ENCODE measurements around the gene ATP10B.

Gene ATP10B

DNA sequence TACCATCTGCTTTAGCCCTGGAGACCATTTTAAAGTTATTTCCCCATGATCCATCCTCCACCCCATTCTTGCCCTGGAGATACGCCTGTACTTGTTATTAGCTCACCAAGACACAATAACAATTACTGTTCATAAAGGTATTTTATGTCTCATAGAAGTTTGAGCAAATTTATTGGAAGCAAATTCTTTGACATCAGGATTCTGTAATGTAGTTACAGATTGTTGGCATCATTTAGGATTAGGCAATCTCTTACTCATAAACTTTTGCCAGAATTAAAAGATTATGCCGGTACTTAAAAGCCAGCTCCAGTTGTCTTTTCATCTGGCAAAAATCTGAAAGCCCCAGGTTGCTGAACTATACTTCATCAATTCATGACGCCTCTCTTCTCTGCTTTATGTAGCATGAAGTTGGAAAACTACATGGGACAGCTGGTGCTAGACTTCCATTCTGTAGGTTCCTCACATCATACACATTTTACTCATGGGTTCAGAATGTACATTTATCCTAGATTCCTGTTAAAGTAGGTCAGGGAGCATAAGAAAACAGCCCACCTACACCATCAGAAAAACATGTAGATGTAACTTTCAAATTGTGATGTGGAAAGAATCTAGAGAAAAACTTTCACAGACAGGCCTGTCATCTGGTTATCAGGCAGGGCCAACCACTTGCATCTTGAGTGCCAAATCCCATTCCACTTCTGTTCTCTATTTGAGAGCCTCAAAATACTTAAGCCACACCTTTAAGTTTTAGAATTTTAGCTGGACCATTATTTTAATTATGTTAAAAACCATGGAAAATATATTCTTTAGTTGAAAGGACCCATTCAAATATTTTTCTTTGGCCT is 14.0 kb downstream of the ATP10B start:
- no peak overlapping the region for H3K4me3 ChIP-seq
- no peak overlapping the region for H3K27ac ChIP-seq
- no peak for DNase-seq (ENCODE audit: low spot score)
- TF ChIP-seq, protein P1, sequence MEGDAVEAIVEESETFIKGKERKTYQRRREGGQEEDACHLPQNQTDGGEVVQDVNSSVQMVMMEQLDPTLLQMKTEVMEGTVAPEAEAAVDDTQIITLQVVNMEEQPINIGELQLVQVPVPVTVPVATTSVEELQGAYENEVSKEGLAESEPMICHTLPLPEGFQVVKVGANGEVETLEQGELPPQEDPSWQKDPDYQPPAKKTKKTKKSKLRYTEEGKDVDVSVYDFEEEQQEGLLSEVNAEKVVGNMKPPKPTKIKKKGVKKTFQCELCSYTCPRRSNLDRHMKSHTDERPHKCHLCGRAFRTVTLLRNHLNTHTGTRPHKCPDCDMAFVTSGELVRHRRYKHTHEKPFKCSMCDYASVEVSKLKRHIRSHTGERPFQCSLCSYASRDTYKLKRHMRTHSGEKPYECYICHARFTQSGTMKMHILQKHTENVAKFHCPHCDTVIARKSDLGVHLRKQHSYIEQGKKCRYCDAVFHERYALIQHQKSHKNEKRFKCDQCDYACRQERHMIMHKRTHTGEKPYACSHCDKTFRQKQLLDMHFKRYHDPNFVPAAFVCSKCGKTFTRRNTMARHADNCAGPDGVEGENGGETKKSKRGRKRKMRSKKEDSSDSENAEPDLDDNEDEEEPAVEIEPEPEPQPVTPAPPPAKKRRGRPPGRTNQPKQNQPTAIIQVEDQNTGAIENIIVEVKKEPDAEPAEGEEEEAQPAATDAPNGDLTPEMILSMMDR (IDR thresholded peaks at IDR 0.05) = no peak

DNA sequence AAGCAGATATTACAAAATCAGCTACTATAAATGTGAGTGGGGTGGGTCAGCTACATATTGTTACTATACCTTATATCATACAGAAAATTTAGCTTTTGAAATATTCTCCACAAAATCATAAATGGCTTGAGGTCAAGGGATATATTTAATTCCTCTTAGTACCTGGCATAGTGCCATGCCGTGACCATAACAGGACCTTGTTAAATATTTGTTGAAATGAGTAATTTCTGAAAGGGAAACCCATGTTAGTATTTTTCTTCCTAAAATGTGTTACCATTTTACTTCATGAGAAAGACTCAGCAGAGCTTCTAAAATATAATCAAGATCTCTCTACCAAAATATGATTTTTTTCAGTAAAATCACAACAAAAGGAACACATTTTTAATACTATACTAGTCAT is 14.8 kb downstream of the ATP10B start:
- Histone ChIP-seq H3K4me3 (no peak overlapping the region), H3K27ac (no peak overlapping the region)
- no peak for DNase-seq (ENCODE audit: low spot score)
- TF ChIP-seq, protein P1 (IDR thresholded peaks at IDR 0.05) = no peak

- TF ChIP-seq, protein P1 (IDR thresholded peaks at IDR 0.05) = no peak
- Histone ChIP-seq H3K4me3 (no peak overlapping the region), H3K27ac (no peak overlapping the region)
- DNase-seq (ENCODE audit: low spot score) = no peak
These were observed 16.0 kb downstream of the ATP10B start for GRCh38 chr5:160835818-160836528.

DNA sequence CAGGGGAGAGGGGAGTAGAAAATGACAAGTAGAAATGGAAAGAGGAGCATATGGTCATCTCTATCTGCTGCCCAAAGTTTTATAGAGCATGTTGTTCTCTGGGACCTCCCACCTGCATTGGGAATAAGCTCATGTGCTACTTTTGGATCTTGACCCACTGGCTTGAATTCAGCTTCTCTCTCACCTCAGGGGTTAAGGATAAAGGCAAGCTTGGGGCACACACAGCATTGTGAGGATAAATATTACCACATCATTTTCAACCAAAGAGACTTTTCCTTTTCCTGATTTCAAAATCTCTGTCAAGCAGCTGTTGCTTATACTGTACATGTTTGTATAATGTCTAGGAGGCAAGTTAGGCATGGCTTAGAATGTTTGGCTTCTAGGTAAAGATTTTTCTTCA is 16.6 kb downstream of the ATP10B start:
- TF ChIP-seq, protein P1 (IDR thresholded peaks at IDR 0.05) = no peak
- DNase-seq (ENCODE audit: low spot score) = no peak
- no peak overlapping the region for H3K4me3 ChIP-seq
- H3K27ac ChIP-seq = no peak overlapping the region

DNA sequence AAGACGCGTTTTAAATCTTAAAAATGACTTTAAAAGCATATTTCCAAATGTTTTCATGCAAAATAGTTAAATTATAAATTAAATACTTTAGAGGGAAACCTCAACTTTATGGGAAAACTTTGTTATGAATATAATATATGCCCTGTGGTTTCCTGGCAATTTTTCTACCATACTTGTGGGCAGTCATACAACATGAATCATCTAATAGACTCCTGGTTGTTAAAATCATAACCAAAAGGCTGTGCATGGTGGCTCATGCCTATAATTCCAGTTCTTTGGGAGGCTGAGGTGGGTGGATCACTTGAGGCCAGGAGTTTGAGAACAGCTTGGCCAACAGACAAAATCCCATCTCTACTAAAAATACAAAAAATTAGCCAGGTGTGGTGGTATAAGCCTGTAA is 18.2 kb downstream of the ATP10B start:
- Histone ChIP-seq H3K4me3 (no peak overlapping the region), H3K27ac (no peak overlapping the region)
- TF ChIP-seq, protein P1 (IDR thresholded peaks at IDR 0.05) = no peak
- DNase-seq (ENCODE audit: low spot score) = no peak

GRCh38 chr5:160831801-160832200 is 20.2 kb downstream of the ATP10B start:
- Histone ChIP-seq H3K27ac (no peak overlapping the region), H3K4me3 (no peak overlapping the region)
- no peak for DNase-seq (ENCODE audit: low spot score)
- TF ChIP-seq, protein P1 (IDR thresholded peaks at IDR 0.05) = no peak

Data from coronary artery (tissue), 2 donors.